HCT116 (cell line): Measurements from ENCODE around the gene FGF14. TPM values are rescaled to one million over a fixed set of nuclear protein-coding genes. Genes with fewer than 3 reads are reported as not detected.

ENCODE experiments used
- ATAC-seq: fragments of 200-7000 bp; cut with Tn5 transposase; 2 replicates; pipeline ENCODE4 v1.9.1; 2020; ENCODE audit warnings: mild to moderate bottlenecking, moderate library complexity
- BruUV-seq: library from RNA; stranded (reverse); fragments of 400-500 nt; replicated peaks from 2 replicates; lab custom pipeline; 2021; lab: Mats Ljungman, UMichigan
- CTCF ChIA-PET: fragments of 300-600 bp; sonication (Branson Sonifier 250); formaldehyde crosslinking; loops from one replicate; lab custom pipeline; 2021; ENCODE audit warnings: antibody characterized with exemption; lab: Charles Lee
- POLR2A ChIA-PET: fragments of 300-600, 350-600 bp; sonication (Branson Sonifier 250); formaldehyde crosslinking; loops from one replicate; lab custom pipeline; 2021; ENCODE audit warnings: antibody characterized with exemption; lab: Charles Lee
- RAD21 ChIA-PET, 2 experiments: fragments of 300-600 bp; sonication (Branson Sonifier 250); formaldehyde crosslinking; loops; one replicate each; lab custom pipeline; 2023; ENCODE audit warnings: low total read pairs in 2 of 2; ENCODE audit not compliant: uncharacterized antibody in 2 of 2, unreplicated experiment in 2 of 2, low non-redundant PET in 1 of 2; lab: Charles Lee
- DNase-seq: peaks from one replicate; pipeline ENCODE4 v3.0.0-alpha.2; 2010; ENCODE audit warnings: low read depth, low spot score
- H2AFZ ChIP-seq: fragments of 200-600 bp; shearing (Covaris generic), sonication (generic); 2 replicates; pipeline ENCODE4 v1.6.1; 2017; ENCODE audit warnings: low read depth, mixed run types, mixed read lengths, antibody characterized with exemption, low read length; ENCODE audit not compliant: poor library complexity, severe bottlenecking
- H3K27ac ChIP-seq: 2 replicates; pipeline ENCODE4 v1.5.1; 2012; ENCODE audit warnings: low read depth, low read length
- H3K27me3 ChIP-seq: fragments of 200-600 bp; sonication (generic); 2 replicates; pipeline ENCODE4 v1.6.1; 2016; ENCODE audit warnings: mixed run types, low read length, mixed read lengths; ENCODE audit not compliant: insufficient read depth
- H3K36me3 ChIP-seq, 2 experiments: fragments of 200-500 bp in 1 of 2; fragments of 200-600 bp in 1 of 2; sonication (Bioruptor generic) in 1 of 2; sonication (generic) in 1 of 2; 2 replicates each; pipeline versions ENCODE4 v1.5.1 to v1.6.1; 2014 to 2016; ENCODE audit warnings: low read length in 2 of 2, inconsistent platforms in 1 of 2, mixed read lengths in 1 of 2, mixed run types in 1 of 2; ENCODE audit not compliant: insufficient read depth in 2 of 2, control insufficient read depth in 1 of 2
- H3K4me1 ChIP-seq, 2 experiments: fragments of 200-600 bp in 1 of 2; sonication (generic) in 1 of 2; 2 replicates each; pipeline versions ENCODE4 v1.5.1 to v1.6.1; 2012 to 2017; ENCODE audit warnings: low read length in 2 of 2, inconsistent platforms in 1 of 2, mild to moderate bottlenecking in 1 of 2, mixed read lengths in 1 of 2, mixed run types in 1 of 2, moderate library complexity in 1 of 2; ENCODE audit not compliant: insufficient read depth in 2 of 2, control insufficient read depth in 1 of 2
- H3K4me2 ChIP-seq: fragments of 200-600 bp; sonication (generic); 2 replicates; pipeline ENCODE4 v1.6.1; 2017; ENCODE audit warnings: mixed run types, low read length, mixed read lengths
- H3K4me3 ChIP-seq, 2 experiments: fragments of 200-600 bp in 1 of 2; sonication (generic) in 1 of 2; replicated peaks in 1 of 2; 2 replicates each; pipeline ENCODE4 v1.5.1; 2011 to 2016; ENCODE audit warnings: low read length in 2 of 2, control low read depth in 1 of 2, low read depth in 1 of 2, mild to moderate bottlenecking in 1 of 2, mixed read lengths in 1 of 2, mixed run types in 1 of 2
- H3K79me2 ChIP-seq: fragments of 200-600 bp; sonication (generic); 2 replicates; pipeline ENCODE4 v1.6.1; 2017; ENCODE audit warnings: mild to moderate bottlenecking, mixed run types, low read length, moderate library complexity, mixed read lengths; ENCODE audit not compliant: insufficient read depth
- H3K9ac ChIP-seq: fragments of 200-600 bp; sonication (generic); 2 replicates; pipeline ENCODE4 v1.6.1; 2016; ENCODE audit warnings: low read length, mixed read lengths
- H3K9me2 ChIP-seq: fragments of 200-600 bp; sonication (generic), shearing (Covaris generic); 2 replicates; pipeline ENCODE4 v1.6.1; 2017; ENCODE audit warnings: mixed run types, mild to moderate bottlenecking, moderate library complexity; ENCODE audit not compliant: insufficient read depth
- H3K9me3 ChIP-seq, 2 experiments: fragments of 200-500 bp in 1 of 2; fragments of 200-600 bp in 1 of 2; sonication (Bioruptor generic) in 1 of 2; sonication (generic) in 1 of 2; 2 replicates each; pipeline ENCODE4 v1.6.1; 2014 to 2017; ENCODE audit warnings: low read length in 2 of 2, mixed read lengths in 2 of 2, inconsistent platforms in 1 of 2, low read depth in 1 of 2, mild to moderate bottlenecking in 1 of 2, mixed run types in 1 of 2, moderate library complexity in 1 of 2; ENCODE audit not compliant: control insufficient read depth in 1 of 2, insufficient read depth in 1 of 2
- H4K20me1 ChIP-seq: fragments of 200-600 bp; sonication (generic), shearing (Covaris generic); 2 replicates; pipeline ENCODE4 v1.6.1; 2017; ENCODE audit warnings: mixed run types, mild to moderate bottlenecking, moderate library complexity; ENCODE audit not compliant: insufficient read depth
- CBX3 ChIP-seq: IDR thresholded peaks from 2 replicates; pipeline ENCODE4 v1.6.1; 2012; ENCODE audit warnings: low read depth
- EGR1 ChIP-seq: IDR thresholded peaks from 2 replicates; pipeline ENCODE4 v1.6.1; 2012; ENCODE audit warnings: low read depth
- EZH2 ChIP-seq: fragments of 200-600 bp; sonication (generic); IDR thresholded peaks from 2 replicates; pipeline ENCODE4 v1.6.1; 2017; ENCODE audit warnings: antibody characterized with exemption, mixed run types
- EZH2phosphoT487 ChIP-seq: fragments of 200-600 bp; IDR thresholded peaks from 2 replicates; pipeline ENCODE4 v1.6.1; 2018; ENCODE audit warnings: antibody characterized with exemption, borderline replicate concordance
- JUND ChIP-seq: IDR thresholded peaks from 2 replicates; pipeline ENCODE4 v1.6.1; 2012
- REST ChIP-seq: IDR thresholded peaks from 2 replicates; pipeline ENCODE4 v1.6.1; 2012; ENCODE audit warnings: low read depth
- SIN3A ChIP-seq: IDR thresholded peaks from 2 replicates; pipeline ENCODE4 v1.6.1; 2012; ENCODE audit warnings: low read depth
- ZNF274 ChIP-seq: fragments of 200-500 bp; sonication (Bioruptor generic); IDR thresholded peaks from 2 replicates; pipeline ENCODE4 v1.6.1; 2014; ENCODE audit warnings: mild to moderate bottlenecking, low read depth, low read length, inconsistent platforms
- intact Hi-C: fragments of 100-400 bp; cut with micrococcal nuclease; formaldehyde crosslinking; loops from 2 replicates; pipeline ENCODE4 v1.10.0; 2022
- total RNA-seq: library from RNA; stranded (reverse); gene quantifications from one replicate; pipeline ENCODE4 v1.2.1, GENCODE V29; 2021; ENCODE audit not compliant: unreplicated experiment
- TF ChIP-seq, protein P1 (sequence below): IDR thresholded peaks from 2 replicates; pipeline ENCODE4 v1.6.1; 2012

FGF14 gene
- total RNA-seq, 1 experiment from 2014 or later, result not detected

DNA sequence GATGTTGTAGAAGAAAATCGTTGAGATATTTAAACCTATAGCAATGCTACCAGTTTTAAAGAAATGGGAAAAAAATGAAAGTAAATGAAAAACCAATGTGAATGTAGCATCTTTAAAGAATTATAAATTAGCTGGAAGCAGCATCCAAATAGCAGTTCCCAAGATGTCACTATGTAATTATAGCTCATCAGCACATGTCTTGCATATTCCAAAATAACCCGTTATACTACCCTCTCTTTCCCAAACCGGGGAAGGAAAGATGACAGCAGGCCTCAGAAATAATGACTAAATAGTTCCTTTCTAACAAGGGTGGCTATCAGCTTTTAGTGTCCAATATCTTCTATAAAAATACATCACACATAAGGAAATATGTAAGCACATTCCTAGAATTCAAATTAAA lies 140.5 kb downstream of the FGF14 start:
- RAD21 ChIA-PET, result no interaction called here
- H4K20me1 ChIP-seq, result no peaks in the 10 kb centered on the region
- H3K79me2 ChIP-seq, result no peaks in the 10 kb centered on the region
- no peaks in the 10 kb centered on the region for H3K36me3 ChIP-seq
- no peak overlapping the region for H3K27ac ChIP-seq
- POLR2A ChIA-PET, result no interaction called here
- H3K4me2 ChIP-seq, result no peak overlapping the region
- no peak overlapping the region for H3K4me3 ChIP-seq
- no TSS peak for BruUV-seq
- CTCF ChIA-PET, result no interaction called here
- H2AFZ ChIP-seq, result no peak overlapping the region
- H3K9ac ChIP-seq, result no peak overlapping the region
- no peaks in the 10 kb centered on the region for H3K4me1 ChIP-seq
- no peaks in the 10 kb centered on the region for H3K27me3 ChIP-seq
- ATAC-seq, result no peak
- no peaks in the 10 kb centered on the region for H3K9me2 ChIP-seq
- intact Hi-C loops, result no loop called here
- H3K9me3 ChIP-seq, result no peaks in the 10 kb centered on the region
- TF ChIP-seq EZH2, result no peak
- TF ChIP-seq ZNF274, result no peak
- no peak for TF ChIP-seq EZH2phosphoT487
- no peak for TF ChIP-seq REST
- TF ChIP-seq, all 23 proteins: peak for 0
- no peak for DNase-seq

DNA sequence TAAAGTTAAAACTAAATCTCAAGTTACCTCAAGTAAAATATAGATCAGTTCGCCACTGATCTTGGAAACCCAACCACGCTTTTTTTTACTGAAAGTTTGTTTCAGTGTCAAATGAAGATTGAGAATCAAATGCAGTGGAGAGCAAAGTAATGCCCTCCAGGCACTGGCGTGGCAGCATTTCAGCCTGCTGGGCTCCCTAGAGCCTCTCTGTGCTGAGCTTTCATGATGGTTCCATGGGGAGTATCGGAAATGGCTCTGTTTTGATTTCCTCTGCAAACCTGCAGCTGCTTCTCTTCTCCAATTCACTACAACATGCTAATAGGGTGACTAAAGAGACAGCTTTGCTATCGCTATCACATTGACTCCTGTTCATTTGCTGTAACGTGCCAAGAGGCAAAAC lies 141.6 kb downstream of the FGF14 start:
- no peak for ATAC-seq

More for the DNA sequence above, 141.6 kb downstream of the FGF14 start:
- no peaks in the 10 kb centered on the region for H3K9me3 ChIP-seq
- no peaks in the 10 kb centered on the region for H3K9me2 ChIP-seq
- DNase-seq, result no peak
- BruUV-seq, result no TSS peak
- no peak overlapping the region for H2AFZ ChIP-seq
- no peaks in the 10 kb centered on the region for H3K4me1 ChIP-seq
- TF ChIP-seq REST (no peak), JUND (no peak), CBX3 (no peak), EGR1 (no peak), SIN3A (no peak)
- TF ChIP-seq, protein P1, sequence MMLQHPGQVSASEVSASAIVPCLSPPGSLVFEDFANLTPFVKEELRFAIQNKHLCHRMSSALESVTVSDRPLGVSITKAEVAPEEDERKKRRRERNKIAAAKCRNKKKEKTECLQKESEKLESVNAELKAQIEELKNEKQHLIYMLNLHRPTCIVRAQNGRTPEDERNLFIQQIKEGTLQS, result no peak
- H4K20me1 ChIP-seq, result no peaks in the 10 kb centered on the region
- no peak overlapping the region for H3K9ac ChIP-seq
- no peaks in the 10 kb centered on the region for H3K36me3 ChIP-seq
- no peaks in the 10 kb centered on the region for H3K27me3 ChIP-seq
- POLR2A ChIA-PET, result no interaction called here
- no peak overlapping the region for H3K4me2 ChIP-seq
- H3K79me2 ChIP-seq, result no peaks in the 10 kb centered on the region
- no peak overlapping the region for H3K4me3 ChIP-seq
- RAD21 ChIA-PET, result no interaction called here
- H3K27ac ChIP-seq, result no peak overlapping the region
- intact Hi-C loops, result no loop called here
- CTCF ChIA-PET, result no interaction called here
